NCI-H146 treated with DMSO at 0.1 percent for 48 hours (cell line): Measurements from ENCODE around the gene AP3B1.
A peak's percentile ranks its signal among the peaks of the same experiment; 100 is the strongest.
"Not testable (repeated sequence)": the region's sequence is repeated elsewhere in the genome, so short reads cannot be mapped to it uniquely, and the experiment has no call there.

Experiments used
- DNase-seq: peaks from one replicate; lab custom pipeline; 2025; ENCODE audit not compliant: unreplicated experiment; lab: John Stamatoyannopoulos, UW

The AP3B1 gene

GRCh38 chr5:78245136-78245535 is 49.4 kb downstream of the AP3B1 start:
- no peak for DNase-seq

- DNase-seq: no peak
Measured at GRCh38 chr5:78243639-78244038, 50.9 kb downstream of the AP3B1 start.

GRCh38 chr5:78243091-78243490 is 51.4 kb downstream of the AP3B1 start:
- DNase-seq: no peak

- DNase-seq: no peak
Measured at GRCh38 chr5:78242001-78242400, 52.5 kb downstream of the AP3B1 start.

GRCh38 chr5:78237911-78238310 is 56.6 kb downstream of the AP3B1 start:
- DNase-seq: no peak

- DNase-seq: peak; percentile 56
Measured at GRCh38 chr5:78236046-78236445, 58.5 kb downstream of the AP3B1 start.

- DNase-seq: peak; percentile 84
Measured at GRCh38 chr5:78235289-78235688, 59.2 kb downstream of the AP3B1 start.

GRCh38 chr5:78234804-78235203 is 59.7 kb downstream of the AP3B1 start:
- DNase-seq: no peak

GRCh38 chr5:78232163-78232562 is 62.3 kb downstream of the AP3B1 start:
- DNase-seq: no peak

- DNase-seq: no peak
Measured at GRCh38 chr5:78224358-78224757, 70.1 kb downstream of the AP3B1 start.

GRCh38 chr5:78221964-78222451 is 72.5 kb downstream of the AP3B1 start:
- no peak for DNase-seq

- DNase-seq: no peak
Measured at GRCh38 chr5:78221467-78221866, 73.0 kb downstream of the AP3B1 start.

- DNase-seq: no peak
Measured at GRCh38 chr5:78215972-78216371, 78.5 kb downstream of the AP3B1 start.

- no peak for DNase-seq
Measured at GRCh38 chr5:78215565-78215964, 78.9 kb downstream of the AP3B1 start.

- no peak for DNase-seq
Measured at GRCh38 chr5:78213799-78214198, 80.7 kb downstream of the AP3B1 start.

GRCh38 chr5:78211052-78211451 is 83.4 kb downstream of the AP3B1 start:
- no peak for DNase-seq

GRCh38 chr5:78204241-78204640 is 90.3 kb downstream of the AP3B1 start:
- DNase-seq: no peak

GRCh38 chr5:78203815-78204214 is 90.7 kb downstream of the AP3B1 start:
- DNase-seq: no peak

GRCh38 chr5:78190402-78190801 is 104.1 kb downstream of the AP3B1 start:
- DNase-seq: no peak

- not testable (repeated sequence) for DNase-seq
Measured at GRCh38 chr5:78188681-78189080, 105.8 kb downstream of the AP3B1 start.

- DNase-seq: no peak
Measured at GRCh38 chr5:78187172-78187571, 107.3 kb downstream of the AP3B1 start.

GRCh38 chr5:78182838-78183237 is 111.7 kb downstream of the AP3B1 start:
- no peak for DNase-seq

GRCh38 chr5:78178356-78178755 is 116.1 kb downstream of the AP3B1 start:
- no peak for DNase-seq

GRCh38 chr5:78170335-78170734 is 124.2 kb downstream of the AP3B1 start:
- not testable (repeated sequence) for DNase-seq
